ENCODE data around the gene TNFSF4. TPM values are rescaled to one million over a fixed set of nuclear protein-coding genes. Genes with fewer than 3 reads are reported as not detected.
"Not testable (repeated sequence)": the region's sequence is repeated elsewhere in the genome, so short reads cannot be mapped to it uniquely, and the experiment has no call there.

TNFSF4 gene
- total RNA-seq, 2 donors from 2014 or later = 0.44 to 1.1 TPM

DNA sequence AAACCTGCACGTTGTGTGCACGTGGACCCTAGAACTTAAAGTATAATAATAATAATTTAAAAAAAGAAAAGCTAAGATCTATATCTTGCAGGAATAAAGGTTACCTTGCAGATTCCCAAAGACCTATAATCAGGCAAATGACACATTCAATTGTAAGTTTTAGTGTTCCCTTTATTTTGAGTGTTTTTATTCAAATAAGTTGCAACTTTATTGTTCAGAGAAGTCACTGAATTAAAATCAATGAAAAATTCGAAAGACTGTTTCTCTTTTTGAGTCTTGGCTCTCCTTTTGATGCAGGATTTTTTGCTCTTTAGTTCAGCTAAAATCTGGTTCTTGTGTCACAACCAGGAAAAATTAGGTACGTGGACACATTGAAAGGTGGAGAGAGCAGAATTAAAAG, 27.8 kb upstream of the TNFSF4 start:
- intact Hi-C loops (cut with DNase I) = no loop called here

DNA sequence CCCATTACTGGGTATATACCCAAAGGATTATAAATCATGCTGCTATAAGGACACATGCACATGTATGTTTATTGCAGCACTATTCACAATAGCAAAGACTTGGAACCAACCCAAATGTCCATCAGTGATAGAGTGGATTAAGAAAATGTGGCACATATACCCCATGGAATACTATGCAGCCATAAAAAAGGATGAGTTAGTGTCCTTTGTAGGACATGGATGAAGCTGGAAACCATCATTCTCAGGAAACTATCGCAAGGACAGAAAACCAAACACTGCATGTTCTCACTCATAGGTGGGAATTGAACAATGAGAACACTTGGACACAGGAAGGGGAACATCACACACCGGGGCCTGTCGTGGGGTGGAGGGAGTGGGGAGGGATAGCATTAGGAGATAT, 27.3 kb upstream of the TNFSF4 start:
- H3K27ac ChIP-seq; H3K27me3 ChIP-seq; H3K9ac ChIP-seq (ENCODE audit: low read depth in 2 of 2, low read length in 2 of 2); H3K4me3 ChIP-seq; H3K9me3 ChIP-seq; intact Hi-C loops (cut with DNase I); DNase-seq; H3K36me3 ChIP-seq; H3K4me1 ChIP-seq: not testable (repeated sequence)

More for the DNA sequence above, 27.8 kb upstream of the TNFSF4 start:
- Histone ChIP-seq H3K9ac (ENCODE audit: low read depth in 2 of 2, low read length in 2 of 2) (no peak overlapping the region), H3K4me1 (no peaks in the 10 kb centered on the region), H3K27me3 (no peaks in the 10 kb centered on the region), H3K9me3 (no peaks in the 10 kb centered on the region), H3K4me3 (no peak overlapping the region), H3K27ac (no peak overlapping the region), H3K36me3 (no peaks in the 10 kb centered on the region)
- TF ChIP-seq, protein P1, sequence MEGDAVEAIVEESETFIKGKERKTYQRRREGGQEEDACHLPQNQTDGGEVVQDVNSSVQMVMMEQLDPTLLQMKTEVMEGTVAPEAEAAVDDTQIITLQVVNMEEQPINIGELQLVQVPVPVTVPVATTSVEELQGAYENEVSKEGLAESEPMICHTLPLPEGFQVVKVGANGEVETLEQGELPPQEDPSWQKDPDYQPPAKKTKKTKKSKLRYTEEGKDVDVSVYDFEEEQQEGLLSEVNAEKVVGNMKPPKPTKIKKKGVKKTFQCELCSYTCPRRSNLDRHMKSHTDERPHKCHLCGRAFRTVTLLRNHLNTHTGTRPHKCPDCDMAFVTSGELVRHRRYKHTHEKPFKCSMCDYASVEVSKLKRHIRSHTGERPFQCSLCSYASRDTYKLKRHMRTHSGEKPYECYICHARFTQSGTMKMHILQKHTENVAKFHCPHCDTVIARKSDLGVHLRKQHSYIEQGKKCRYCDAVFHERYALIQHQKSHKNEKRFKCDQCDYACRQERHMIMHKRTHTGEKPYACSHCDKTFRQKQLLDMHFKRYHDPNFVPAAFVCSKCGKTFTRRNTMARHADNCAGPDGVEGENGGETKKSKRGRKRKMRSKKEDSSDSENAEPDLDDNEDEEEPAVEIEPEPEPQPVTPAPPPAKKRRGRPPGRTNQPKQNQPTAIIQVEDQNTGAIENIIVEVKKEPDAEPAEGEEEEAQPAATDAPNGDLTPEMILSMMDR (IDR thresholded peaks at IDR 0.05) = no peak
- no peak for DNase-seq

- H3K4me1 ChIP-seq; intact Hi-C loops (cut with DNase I); H3K27ac ChIP-seq; DNase-seq; H3K27me3 ChIP-seq; H3K4me3 ChIP-seq; H3K9ac ChIP-seq (ENCODE audit: low read depth in 2 of 2, low read length in 2 of 2); H3K9me3 ChIP-seq; H3K36me3 ChIP-seq: not testable (repeated sequence)
Observed at GRCh38 chr1:173229031-173229430, 21.9 kb upstream of the TNFSF4 start.

GRCh38 chr1:173224949-173225348, 17.8 kb upstream of the TNFSF4 start:
- H3K4me3 ChIP-seq = no peak overlapping the region
- no peak overlapping the region for H3K27ac ChIP-seq
- no peaks in the 10 kb centered on the region for H3K4me1 ChIP-seq
- no peak overlapping the region for H3K9ac ChIP-seq (ENCODE audit: low read depth in 2 of 2, low read length in 2 of 2)
- no peaks in the 10 kb centered on the region for H3K9me3 ChIP-seq
- H3K27me3 ChIP-seq = no peaks in the 10 kb centered on the region
- TF ChIP-seq, protein P1 (IDR thresholded peaks at IDR 0.05) = no peak
- no peak for DNase-seq
- H3K36me3 ChIP-seq = no peaks in the 10 kb centered on the region
- intact Hi-C loops (cut with DNase I) = no loop called here

DNA sequence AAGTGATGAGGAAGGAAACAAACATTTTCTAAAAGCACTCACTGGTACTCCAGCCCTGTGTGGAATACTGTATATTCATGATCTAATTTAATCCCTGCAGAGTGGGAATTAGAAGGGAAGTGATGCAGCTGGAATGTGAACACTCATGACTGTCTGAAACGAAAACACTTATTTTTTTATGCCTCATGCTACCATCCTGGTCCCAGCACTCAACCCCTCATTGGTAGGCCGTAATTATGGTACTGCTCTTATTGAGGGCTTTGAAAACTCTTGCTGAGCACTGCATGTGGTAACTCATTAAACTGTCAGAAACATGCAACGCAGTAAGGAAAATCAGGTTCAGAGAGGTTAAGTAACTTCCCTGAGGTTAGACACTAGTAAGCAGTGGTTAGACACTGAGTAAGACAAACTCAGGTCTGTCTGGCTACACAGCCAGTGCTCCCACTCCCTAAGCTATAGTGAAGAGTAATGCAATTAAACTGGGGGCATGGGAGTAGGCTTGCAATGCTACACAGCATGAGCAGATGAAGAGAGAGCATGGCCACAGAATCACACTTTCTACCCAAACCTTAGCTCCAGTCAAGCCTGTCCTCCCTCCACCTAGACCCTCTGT, 17.3 kb upstream of the TNFSF4 start:
- TF ChIP-seq, protein P1 (IDR thresholded peaks at IDR 0.05) = no peak
- Histone ChIP-seq H3K27me3 (no peaks in the 10 kb centered on the region), H3K36me3 (no peaks in the 10 kb centered on the region), H3K9me3 (no peaks in the 10 kb centered on the region), H3K4me3 (no peak overlapping the region), H3K4me1 (no peaks in the 10 kb centered on the region), H3K9ac (ENCODE audit: low read depth in 2 of 2, low read length in 2 of 2) (no peak overlapping the region), H3K27ac (no peak overlapping the region)
- DNase-seq = no peak
- intact Hi-C loops (cut with DNase I) = no loop called here

GRCh38 chr1:173223031-173223380, 15.9 kb upstream of the TNFSF4 start:
- TF ChIP-seq, protein P1 (IDR thresholded peaks at IDR 0.05) = no peak
- DNase-seq = no peak
- Histone ChIP-seq H3K36me3 (no peaks in the 10 kb centered on the region), H3K4me1 (no peaks in the 10 kb centered on the region), H3K9me3 (no peaks in the 10 kb centered on the region), H3K27ac (no peak overlapping the region), H3K4me3 (no peak overlapping the region), H3K27me3 (no peaks in the 10 kb centered on the region), H3K9ac (ENCODE audit: low read depth in 2 of 2, low read length in 2 of 2) (no peak overlapping the region)
- intact Hi-C loops (cut with DNase I) = no loop called here
